GM19193 (cell line): ENCODE results near the gene NRG2.

Source experiments
- POLR2A ChIP-seq: IDR thresholded peaks from 4 replicates; pipeline ENCODE4 v1.6.1; 2011; ENCODE audit not compliant: insufficient read depth, insufficient read length; ENCODE audit errors: extremely low read depth

Gene NRG2

GRCh38 chr5:139809331-139809810 is 233.7 kb downstream of the NRG2 start:
- TF ChIP-seq POLR2A, result no peak

- no peak for TF ChIP-seq POLR2A
These were observed 234.4 kb downstream of the NRG2 start for GRCh38 chr5:139808481-139809330.

- no peak for TF ChIP-seq POLR2A
These were observed 235.5 kb downstream of the NRG2 start for GRCh38 chr5:139807647-139808030.

GRCh38 chr5:139806726-139807646 is 236.1 kb downstream of the NRG2 start:
- no peak for TF ChIP-seq POLR2A

GRCh38 chr5:139806111-139806510 is 237.0 kb downstream of the NRG2 start:
- TF ChIP-seq POLR2A, result no peak

- no peak for TF ChIP-seq POLR2A
These were observed 237.6 kb downstream of the NRG2 start for GRCh38 chr5:139805545-139805944.

GRCh38 chr5:139804800-139805397 is 238.2 kb downstream of the NRG2 start:
- TF ChIP-seq POLR2A, result no peak

GRCh38 chr5:139803978-139804377 is 239.1 kb downstream of the NRG2 start:
- TF ChIP-seq POLR2A, result no peak

- no peak for TF ChIP-seq POLR2A
These were observed 243.7 kb downstream of the NRG2 start for GRCh38 chr5:139799359-139799758.

GRCh38 chr5:139798883-139799282 is 244.2 kb downstream of the NRG2 start:
- no peak for TF ChIP-seq POLR2A

GRCh38 chr5:139797856-139798510 is 245.1 kb downstream of the NRG2 start:
- no peak for TF ChIP-seq POLR2A

GRCh38 chr5:139797335-139797734 is 245.8 kb downstream of the NRG2 start:
- TF ChIP-seq POLR2A, result no peak
